ENCODE measurements around the gene DOCK4. TPM values are rescaled to one million over a fixed set of nuclear protein-coding genes. Genes with fewer than 3 reads are reported as not detected.

Gene DOCK4
- total RNA-seq, 1 donor from 2014 or later: 44.1 TPM

GRCh38 chr7:111952783-111953182, 253.4 kb downstream of the DOCK4 start:
- no peaks in the 10 kb centered on the region for H3K27me3 Mint-ChIP-seq (ENCODE audit: unreplicated experiment)
- peaks cover 30% of the 10 kb centered on the region for H3K4me1 Mint-ChIP-seq (ENCODE audit: unreplicated experiment)
- H3K9me3 Mint-ChIP-seq (ENCODE audit: unreplicated experiment): no peaks in the 10 kb centered on the region
- peaks cover 11% of the 10 kb centered on the region for H3K36me3 Mint-ChIP-seq (ENCODE audit: unreplicated experiment)
- no peak overlapping the region for H3K27ac Mint-ChIP-seq (ENCODE audit: unreplicated experiment)
- TF ChIP-seq CTCF (IDR thresholded peaks at IDR 0.05): no peak
- DNase-seq (ENCODE audit: extremely low spot score, unreplicated experiment): no peak
- no peak overlapping the region for H3K4me3 Mint-ChIP-seq (ENCODE audit: unreplicated experiment)

- no peak for TF ChIP-seq CTCF (IDR thresholded peaks at IDR 0.05)
- H3K4me3 Mint-ChIP-seq (ENCODE audit: unreplicated experiment): no peak overlapping the region
Measured at GRCh38 chr7:111951052-111951451, 255.1 kb downstream of the DOCK4 start.

GRCh38 chr7:111942450-111943081, 263.6 kb downstream of the DOCK4 start:
- no peak for DNase-seq (ENCODE audit: extremely low spot score, unreplicated experiment)
- peaks cover 10% of the 10 kb centered on the region for H3K9me3 Mint-ChIP-seq (ENCODE audit: unreplicated experiment)
- peaks cover 53% of the 10 kb centered on the region for H3K36me3 Mint-ChIP-seq (ENCODE audit: unreplicated experiment)
- no peak for TF ChIP-seq CTCF (IDR thresholded peaks at IDR 0.05)
- H3K27ac Mint-ChIP-seq (ENCODE audit: unreplicated experiment): no peak overlapping the region
- no peak overlapping the region for H3K4me3 Mint-ChIP-seq (ENCODE audit: unreplicated experiment)
- H3K4me1 Mint-ChIP-seq (ENCODE audit: unreplicated experiment): no peaks in the 10 kb centered on the region
- no peaks in the 10 kb centered on the region for H3K27me3 Mint-ChIP-seq (ENCODE audit: unreplicated experiment)

More at GRCh38 chr7:111951052-111951451, 255.1 kb downstream of the DOCK4 start:
- peaks cover 15% of the 10 kb centered on the region for H3K36me3 Mint-ChIP-seq (ENCODE audit: unreplicated experiment)
- no peaks in the 10 kb centered on the region for H3K9me3 Mint-ChIP-seq (ENCODE audit: unreplicated experiment)
- H3K4me1 Mint-ChIP-seq (ENCODE audit: unreplicated experiment): peaks cover 17% of the 10 kb centered on the region
- H3K27ac Mint-ChIP-seq (ENCODE audit: unreplicated experiment): no peak overlapping the region
- DNase-seq (ENCODE audit: extremely low spot score, unreplicated experiment): no peak
- no peaks in the 10 kb centered on the region for H3K27me3 Mint-ChIP-seq (ENCODE audit: unreplicated experiment)

- Mint-ChIP-seq H3K27me3 (ENCODE audit: unreplicated experiment) (no peaks in the 10 kb centered on the region), H3K9me3 (ENCODE audit: unreplicated experiment) (no peaks in the 10 kb centered on the region), H3K4me1 (ENCODE audit: unreplicated experiment) (peaks cover 2% of the 10 kb centered on the region), H3K36me3 (ENCODE audit: unreplicated experiment) (peaks cover 30% of the 10 kb centered on the region), H3K27ac (ENCODE audit: unreplicated experiment) (no peak overlapping the region), H3K4me3 (ENCODE audit: unreplicated experiment) (no peak overlapping the region)
- no peak for DNase-seq (ENCODE audit: extremely low spot score, unreplicated experiment)
- TF ChIP-seq CTCF (IDR thresholded peaks at IDR 0.05): no peak
Measured at GRCh38 chr7:111937163-111937562, 269.0 kb downstream of the DOCK4 start.

GRCh38 chr7:111933609-111934008, 272.6 kb downstream of the DOCK4 start:
- no peaks in the 10 kb centered on the region for H3K27me3 Mint-ChIP-seq (ENCODE audit: unreplicated experiment)
- no peak overlapping the region for H3K4me3 Mint-ChIP-seq (ENCODE audit: unreplicated experiment)
- H3K36me3 Mint-ChIP-seq (ENCODE audit: unreplicated experiment): peaks cover 24% of the 10 kb centered on the region
- H3K4me1 Mint-ChIP-seq (ENCODE audit: unreplicated experiment): peaks cover 2% of the 10 kb centered on the region
- DNase-seq (ENCODE audit: extremely low spot score, unreplicated experiment): no peak
- TF ChIP-seq CTCF (IDR thresholded peaks at IDR 0.05): no peak
- no peaks in the 10 kb centered on the region for H3K9me3 Mint-ChIP-seq (ENCODE audit: unreplicated experiment)
- H3K27ac Mint-ChIP-seq (ENCODE audit: unreplicated experiment): no peak overlapping the region

All from osteocyte (in vitro differentiated cells).